HL-60 (cell line): ENCODE data around the gene PAPOLB.

Source experiments
- POLR2AphosphoS5 ChIP-seq: IDR thresholded peaks from 2 replicates; pipeline ENCODE4 v1.6.1; 2012; ENCODE audit warnings: low read depth
- SPI1 ChIP-seq: IDR thresholded peaks from 2 replicates; pipeline ENCODE4 v1.6.1; 2012; ENCODE audit warnings: low read depth, mild to moderate bottlenecking, borderline replicate concordance
- TF ChIP-seq, protein P1 (sequence below): IDR thresholded peaks from one replicate; pipeline ENCODE4 v1.5.1; 2011; ENCODE audit warnings: low read length, control low read depth, inconsistent platforms; ENCODE audit not compliant: insufficient read depth
- TF ChIP-seq, protein P2 (sequence below): IDR thresholded peaks from 2 replicates; pipeline ENCODE4 v1.6.1; 2012; ENCODE audit warnings: low read depth; ENCODE audit not compliant: insufficient replicate concordance

DNA sequence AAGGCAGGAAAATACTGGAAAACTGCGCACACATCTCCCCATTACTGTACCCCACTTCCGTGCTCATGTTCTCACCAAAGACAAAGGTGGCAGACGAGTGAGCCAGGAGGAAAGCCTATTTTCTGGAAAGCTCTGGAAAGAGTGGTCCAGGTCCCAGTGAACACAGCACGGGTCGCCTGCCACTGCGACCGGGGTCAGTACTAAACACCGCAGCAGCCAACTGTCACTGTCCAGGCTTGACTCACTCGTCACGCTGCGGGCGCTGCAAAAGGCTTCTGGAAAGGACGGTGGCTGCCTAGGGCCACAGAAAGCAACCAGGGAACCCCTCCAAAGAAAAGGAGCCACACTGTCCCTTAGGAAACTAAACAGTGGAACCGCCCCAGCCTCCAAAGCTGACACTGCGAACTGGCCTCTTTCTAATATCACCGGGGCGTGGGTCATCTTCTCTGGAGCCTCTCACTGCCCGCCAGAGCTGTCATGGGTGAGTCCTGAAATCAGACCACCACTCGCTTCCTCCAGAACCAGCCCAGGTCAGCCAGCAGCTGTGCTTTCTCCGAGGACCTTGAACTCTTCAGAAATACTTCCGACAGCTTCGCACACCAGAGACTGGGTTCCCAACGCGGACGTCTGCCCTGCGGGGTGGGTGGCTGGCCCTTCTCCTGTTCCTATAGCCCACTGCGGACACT lies 17.7 kb upstream of the PAPOLB start:
- TF ChIP-seq, protein P1, sequence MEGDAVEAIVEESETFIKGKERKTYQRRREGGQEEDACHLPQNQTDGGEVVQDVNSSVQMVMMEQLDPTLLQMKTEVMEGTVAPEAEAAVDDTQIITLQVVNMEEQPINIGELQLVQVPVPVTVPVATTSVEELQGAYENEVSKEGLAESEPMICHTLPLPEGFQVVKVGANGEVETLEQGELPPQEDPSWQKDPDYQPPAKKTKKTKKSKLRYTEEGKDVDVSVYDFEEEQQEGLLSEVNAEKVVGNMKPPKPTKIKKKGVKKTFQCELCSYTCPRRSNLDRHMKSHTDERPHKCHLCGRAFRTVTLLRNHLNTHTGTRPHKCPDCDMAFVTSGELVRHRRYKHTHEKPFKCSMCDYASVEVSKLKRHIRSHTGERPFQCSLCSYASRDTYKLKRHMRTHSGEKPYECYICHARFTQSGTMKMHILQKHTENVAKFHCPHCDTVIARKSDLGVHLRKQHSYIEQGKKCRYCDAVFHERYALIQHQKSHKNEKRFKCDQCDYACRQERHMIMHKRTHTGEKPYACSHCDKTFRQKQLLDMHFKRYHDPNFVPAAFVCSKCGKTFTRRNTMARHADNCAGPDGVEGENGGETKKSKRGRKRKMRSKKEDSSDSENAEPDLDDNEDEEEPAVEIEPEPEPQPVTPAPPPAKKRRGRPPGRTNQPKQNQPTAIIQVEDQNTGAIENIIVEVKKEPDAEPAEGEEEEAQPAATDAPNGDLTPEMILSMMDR = no peak
- TF ChIP-seq SPI1 (no peak), POLR2AphosphoS5 (no peak)
- TF ChIP-seq, protein P2, sequence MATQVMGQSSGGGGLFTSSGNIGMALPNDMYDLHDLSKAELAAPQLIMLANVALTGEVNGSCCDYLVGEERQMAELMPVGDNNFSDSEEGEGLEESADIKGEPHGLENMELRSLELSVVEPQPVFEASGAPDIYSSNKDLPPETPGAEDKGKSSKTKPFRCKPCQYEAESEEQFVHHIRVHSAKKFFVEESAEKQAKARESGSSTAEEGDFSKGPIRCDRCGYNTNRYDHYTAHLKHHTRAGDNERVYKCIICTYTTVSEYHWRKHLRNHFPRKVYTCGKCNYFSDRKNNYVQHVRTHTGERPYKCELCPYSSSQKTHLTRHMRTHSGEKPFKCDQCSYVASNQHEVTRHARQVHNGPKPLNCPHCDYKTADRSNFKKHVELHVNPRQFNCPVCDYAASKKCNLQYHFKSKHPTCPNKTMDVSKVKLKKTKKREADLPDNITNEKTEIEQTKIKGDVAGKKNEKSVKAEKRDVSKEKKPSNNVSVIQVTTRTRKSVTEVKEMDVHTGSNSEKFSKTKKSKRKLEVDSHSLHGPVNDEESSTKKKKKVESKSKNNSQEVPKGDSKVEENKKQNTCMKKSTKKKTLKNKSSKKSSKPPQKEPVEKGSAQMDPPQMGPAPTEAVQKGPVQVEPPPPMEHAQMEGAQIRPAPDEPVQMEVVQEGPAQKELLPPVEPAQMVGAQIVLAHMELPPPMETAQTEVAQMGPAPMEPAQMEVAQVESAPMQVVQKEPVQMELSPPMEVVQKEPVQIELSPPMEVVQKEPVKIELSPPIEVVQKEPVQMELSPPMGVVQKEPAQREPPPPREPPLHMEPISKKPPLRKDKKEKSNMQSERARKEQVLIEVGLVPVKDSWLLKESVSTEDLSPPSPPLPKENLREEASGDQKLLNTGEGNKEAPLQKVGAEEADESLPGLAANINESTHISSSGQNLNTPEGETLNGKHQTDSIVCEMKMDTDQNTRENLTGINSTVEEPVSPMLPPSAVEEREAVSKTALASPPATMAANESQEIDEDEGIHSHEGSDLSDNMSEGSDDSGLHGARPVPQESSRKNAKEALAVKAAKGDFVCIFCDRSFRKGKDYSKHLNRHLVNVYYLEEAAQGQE = no peak
